ENCODE results near the gene IQCH. TPM values are rescaled to one million over a fixed set of nuclear protein-coding genes. Genes with fewer than 3 reads are reported as not detected.

The IQCH gene
- total and polyA plus RNA-seq, 9 donors = 0.54 to 10.0 (median 0.84) TPM

DNA sequence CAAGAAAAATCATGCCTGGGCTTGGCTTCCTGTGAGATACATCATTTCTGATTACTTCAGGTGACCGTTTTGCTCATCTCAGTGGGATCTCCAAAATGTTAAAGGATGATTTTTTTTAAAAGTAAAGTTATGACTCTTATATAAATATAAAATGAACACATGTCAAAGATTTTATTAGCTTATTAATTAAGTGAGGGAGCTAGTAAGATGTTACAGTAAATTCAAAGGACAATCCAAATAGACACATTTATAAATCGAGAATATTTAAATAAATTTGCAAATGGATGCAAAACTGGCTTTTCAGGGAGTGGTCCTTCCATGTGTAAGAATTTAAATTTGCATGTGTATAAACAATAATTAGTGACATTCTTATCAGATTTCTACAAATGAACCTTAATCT lies 87.0 kb downstream of the IQCH start:
- intact Hi-C loops (cut with DNase I) = no loop called here
- WGBS, 3 donors = 92 to 98% (median 93%) methylated on average over 2 of the region's 2 CpGs
- no peak overlapping the region for H3K27ac ChIP-seq
- H3K4me3 ChIP-seq = no peak overlapping the region
- TF ChIP-seq POLR2A (IDR thresholded peaks at IDR 0.05) = no peak
- TF ChIP-seq EP300 (IDR thresholded peaks at IDR 0.05) = no peak
- TF ChIP-seq CTCF (IDR thresholded peaks at IDR 0.05) = no peak
- H3K9me3 ChIP-seq = no peaks in the 10 kb centered on the region
- no peaks in the 10 kb centered on the region for H3K27me3 ChIP-seq
- no peaks in the 10 kb centered on the region for H3K36me3 ChIP-seq
- DNase-seq = no peak
- no peaks in the 10 kb centered on the region for H3K4me1 ChIP-seq (ENCODE audit: insufficient read depth)

GRCh38 chr15:67343206-67343605 lies 88.6 kb downstream of the IQCH start:
- intact Hi-C loops (cut with DNase I) = no loop called here
- Histone ChIP-seq H3K27me3 (no peaks in the 10 kb centered on the region), H3K36me3 (no peaks in the 10 kb centered on the region), H3K4me1 (ENCODE audit: insufficient read depth) (no peaks in the 10 kb centered on the region), H3K27ac (no peak overlapping the region), H3K4me3 (no peak overlapping the region), H3K9me3 (no peaks in the 10 kb centered on the region)
- TF ChIP-seq EP300 (IDR thresholded peaks at IDR 0.05) (no peak), POLR2A (IDR thresholded peaks at IDR 0.05) (no peak), CTCF (IDR thresholded peaks at IDR 0.05) (no peak)
- DNase-seq = no peak

DNA sequence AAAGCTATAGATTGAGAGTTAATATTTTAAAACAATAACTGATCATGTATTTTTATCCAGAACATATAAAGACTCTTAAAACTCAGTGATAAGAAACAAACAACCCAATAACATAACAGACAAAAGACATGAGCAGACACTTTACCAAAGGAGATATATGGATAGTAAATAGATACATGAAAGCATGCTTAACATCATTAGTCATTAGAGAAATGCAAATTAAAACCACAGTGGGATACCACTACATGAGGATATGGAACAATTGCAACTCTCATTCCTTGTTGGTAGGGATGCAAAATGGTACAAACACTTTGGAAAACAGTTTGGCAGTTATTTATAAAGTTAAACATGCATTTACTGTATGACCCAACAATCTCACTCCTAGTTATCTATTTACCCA lies 95.0 kb downstream of the IQCH start:
- Histone ChIP-seq H3K4me3 (no peak overlapping the region), H3K27ac (no peak overlapping the region), H3K9me3 (no peaks in the 10 kb centered on the region), H3K36me3 (no peaks in the 10 kb centered on the region), H3K27me3 (no peaks in the 10 kb centered on the region), H3K4me1 (ENCODE audit: insufficient read depth) (no peaks in the 10 kb centered on the region)
- no peak for DNase-seq
- TF ChIP-seq EP300 (IDR thresholded peaks at IDR 0.05) = no peak
- TF ChIP-seq POLR2A (IDR thresholded peaks at IDR 0.05) = no peak
- no peak for TF ChIP-seq CTCF (IDR thresholded peaks at IDR 0.05)
- intact Hi-C loops (cut with DNase I) = no loop called here

- intact Hi-C loops (cut with DNase I) = no loop called here
- H3K27me3 ChIP-seq = no peaks in the 10 kb centered on the region
- DNase-seq = no peak
- H3K36me3 ChIP-seq = no peaks in the 10 kb centered on the region
- 95 to 97% (median 95%) methylated on average over 1 of the region's 1 CpG for WGBS, 3 donors
- no peak overlapping the region for H3K27ac ChIP-seq
- H3K4me1 ChIP-seq (ENCODE audit: insufficient read depth) = no peaks in the 10 kb centered on the region
- TF ChIP-seq EP300 (IDR thresholded peaks at IDR 0.05) (no peak), POLR2A (IDR thresholded peaks at IDR 0.05) (no peak), CTCF (IDR thresholded peaks at IDR 0.05) (no peak)
- H3K4me3 ChIP-seq = no peak overlapping the region
- H3K9me3 ChIP-seq = no peaks in the 10 kb centered on the region
These were observed 95.5 kb downstream of the IQCH start for GRCh38 chr15:67350042-67350441.

DNA sequence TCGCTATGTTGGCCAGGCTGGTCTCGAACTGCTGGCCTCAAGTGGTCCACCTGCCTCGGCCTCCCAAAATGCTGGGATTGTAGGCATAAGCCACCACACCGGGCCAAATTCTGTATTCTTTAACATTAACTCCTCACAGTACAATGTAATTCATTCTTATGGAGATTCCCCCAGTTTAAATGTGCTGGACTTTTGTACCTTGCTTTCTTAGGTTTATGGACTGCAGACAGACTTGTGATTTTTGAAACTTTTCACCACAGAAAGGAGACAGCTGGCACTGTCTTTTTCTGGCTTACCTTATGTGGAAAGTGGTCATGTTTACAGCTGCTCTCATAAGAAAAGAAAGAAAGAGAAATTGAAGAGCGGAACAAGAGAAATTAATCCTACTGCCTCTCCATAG lies 103.8 kb downstream of the IQCH start:
- WGBS, 3 donors = 93 to 94% (median 94%) methylated on average over 5 of the region's 5 CpGs
- TF ChIP-seq EP300 (IDR thresholded peaks at IDR 0.05) (no peak), CTCF (IDR thresholded peaks at IDR 0.05) (no peak), POLR2A (IDR thresholded peaks at IDR 0.05) (no peak)
- no peak for DNase-seq
- intact Hi-C loops (cut with DNase I) = no loop called here
- no peaks in the 10 kb centered on the region for H3K36me3 ChIP-seq
- H3K4me3 ChIP-seq = no peak overlapping the region
- H3K9me3 ChIP-seq = no peaks in the 10 kb centered on the region
- H3K27me3 ChIP-seq = no peaks in the 10 kb centered on the region
- no peak overlapping the region for H3K27ac ChIP-seq
- H3K4me1 ChIP-seq (ENCODE audit: insufficient read depth) = no peaks in the 10 kb centered on the region
